NCI-H446 (cell line): ENCODE data around the gene HEPN1.

Experiments used
- DNase-seq, 2 experiments: peaks; one replicate each; lab custom pipeline; 2025; lab: John Stamatoyannopoulos, UW

Gene HEPN1

DNA sequence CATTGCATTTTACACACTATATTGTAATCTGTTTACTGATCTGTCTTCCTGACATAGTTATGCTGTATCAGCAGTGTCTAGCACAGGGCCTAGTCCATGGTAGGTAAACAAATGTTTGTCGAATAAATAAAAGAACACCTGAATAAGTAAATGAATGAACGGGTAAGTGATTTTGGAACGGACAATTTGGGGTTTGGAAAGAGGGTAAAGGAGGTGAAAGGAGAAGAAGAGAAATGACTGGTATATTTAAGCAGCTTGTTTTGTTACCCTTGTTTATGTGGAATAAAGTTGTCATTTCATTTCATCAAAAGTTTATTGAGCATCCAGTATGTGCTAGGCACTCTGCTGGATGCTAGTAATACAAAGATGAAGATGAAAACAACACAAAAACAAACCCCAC is at the start of gene HEPN1:
HEPN1 (plus strand) TSS at position 301 of the 400 bp plus-strand sequence.
- no peak for DNase-seq

DNA sequence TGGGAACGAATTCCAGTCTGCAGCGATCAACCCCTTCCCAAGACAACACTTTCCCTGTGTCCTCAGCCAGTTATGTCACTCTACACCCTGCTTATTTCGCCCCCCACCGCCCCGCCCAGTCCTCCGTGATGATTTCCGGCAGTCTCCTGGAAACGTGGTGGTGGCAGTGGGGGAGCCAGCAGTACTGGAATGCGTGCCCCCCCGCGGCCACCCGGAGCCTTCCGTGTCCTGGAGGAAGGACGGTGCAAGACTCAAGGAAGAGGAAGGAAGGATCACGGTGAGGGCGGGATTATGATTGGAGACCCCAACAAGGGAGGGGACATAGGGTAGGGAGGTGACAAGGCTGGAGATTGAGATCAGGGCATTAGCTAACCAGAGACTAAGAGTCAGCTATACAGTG is 49.7 kb upstream of the HEPN1 start:
- DNase-seq, result no peak

DNA sequence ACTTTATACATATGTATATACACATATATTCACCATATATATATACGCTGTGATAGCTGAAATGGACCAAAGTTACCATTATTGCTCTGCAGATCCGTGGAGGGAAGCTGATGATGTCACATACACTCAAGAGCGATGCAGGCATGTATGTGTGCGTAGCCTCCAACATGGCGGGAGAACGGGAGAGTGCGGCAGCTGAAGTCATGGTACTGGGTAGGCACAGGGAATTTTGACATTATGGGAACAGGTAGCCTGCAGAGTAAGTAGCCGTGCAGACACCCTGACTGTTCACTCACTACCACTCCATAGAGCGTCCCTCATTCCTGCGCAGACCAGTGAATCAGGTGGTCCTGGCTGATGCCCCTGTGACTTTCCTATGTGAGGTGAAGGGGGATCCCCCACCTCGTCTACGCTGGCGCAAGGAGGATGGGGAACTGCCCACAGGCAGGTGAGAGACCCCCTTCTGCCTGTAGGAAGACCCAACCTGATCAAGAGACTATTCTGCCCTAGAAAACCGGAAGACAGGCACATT is 49.1 kb upstream of the HEPN1 start:
- no peak for DNase-seq

DNA sequence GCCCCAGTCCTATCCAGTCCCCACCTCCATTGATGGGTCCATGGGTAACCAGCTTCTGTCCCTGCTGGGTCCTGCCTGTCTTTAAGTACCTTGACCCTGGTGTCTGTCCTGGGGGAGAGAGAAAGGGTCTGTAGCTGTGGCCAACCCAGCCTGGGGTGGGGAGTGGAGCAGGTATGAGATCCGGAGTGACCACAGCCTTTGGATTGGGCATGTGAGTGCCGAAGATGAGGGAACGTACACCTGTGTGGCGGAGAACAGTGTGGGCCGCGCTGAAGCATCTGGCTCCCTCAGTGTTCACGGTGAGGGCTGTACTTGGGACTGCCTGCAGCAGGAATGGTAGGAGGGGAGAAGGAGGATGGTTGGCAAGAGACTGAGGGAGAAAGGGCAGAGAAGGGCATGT is 48.6 kb upstream of the HEPN1 start:
- DNase-seq, result no peak

DNA sequence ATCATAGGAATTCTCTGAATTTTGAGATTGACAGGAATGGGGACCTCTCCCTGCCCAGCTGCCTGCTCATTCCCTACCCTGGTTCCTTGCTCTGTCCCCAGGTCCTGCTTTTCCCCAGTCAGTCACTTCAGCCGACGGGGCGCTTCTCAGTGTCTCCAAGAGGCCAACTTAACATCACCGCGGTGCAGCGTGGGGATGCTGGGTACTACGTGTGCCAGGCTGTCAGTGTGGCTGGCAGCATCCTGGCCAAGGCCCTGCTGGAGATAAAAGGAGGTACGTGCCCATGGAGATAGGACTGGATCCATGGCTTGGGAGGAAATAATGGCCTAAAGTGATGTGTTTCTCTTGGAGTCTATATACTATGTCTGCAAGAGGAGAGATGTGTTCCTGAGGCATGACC is 46.8 kb upstream of the HEPN1 start:
- DNase-seq, result no peak

DNA sequence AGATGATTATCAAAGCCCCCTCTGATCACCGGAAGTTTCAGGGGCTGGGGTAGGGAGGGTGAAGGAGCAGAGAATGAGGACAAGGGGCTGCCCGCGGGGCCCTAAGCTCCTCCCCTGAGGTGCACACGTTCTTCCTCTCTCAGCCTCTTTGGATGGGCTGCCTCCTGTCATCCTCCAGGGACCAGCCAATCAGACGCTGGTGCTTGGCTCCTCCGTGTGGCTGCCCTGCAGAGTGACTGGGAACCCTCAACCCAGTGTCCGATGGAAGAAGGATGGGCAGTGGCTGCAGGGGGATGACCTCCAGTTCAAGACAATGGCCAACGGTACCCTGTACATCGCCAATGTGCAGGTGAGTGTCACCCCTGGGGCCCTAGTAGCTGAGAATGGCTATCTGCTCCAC is 46.3 kb upstream of the HEPN1 start:
- no peak for DNase-seq

DNA sequence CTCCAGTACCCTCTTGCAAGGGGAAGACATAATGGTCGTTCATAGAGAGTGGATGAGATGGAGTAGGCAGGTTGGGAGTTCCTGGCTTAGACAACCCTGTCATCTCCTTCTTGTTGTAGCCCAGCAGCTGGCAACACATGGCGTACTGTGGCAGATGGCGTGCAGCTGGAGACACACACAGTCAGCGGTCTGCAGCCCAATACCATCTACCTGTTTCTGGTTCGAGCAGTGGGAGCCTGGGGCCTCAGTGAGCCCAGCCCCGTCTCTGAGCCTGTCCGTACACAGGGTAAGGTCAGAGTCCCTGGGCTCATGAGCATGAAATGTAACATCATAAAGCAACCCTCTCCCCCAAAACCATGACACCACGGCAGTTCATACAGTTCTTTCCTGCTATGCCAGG is 45.1 kb upstream of the HEPN1 start:
- no peak for DNase-seq

DNA sequence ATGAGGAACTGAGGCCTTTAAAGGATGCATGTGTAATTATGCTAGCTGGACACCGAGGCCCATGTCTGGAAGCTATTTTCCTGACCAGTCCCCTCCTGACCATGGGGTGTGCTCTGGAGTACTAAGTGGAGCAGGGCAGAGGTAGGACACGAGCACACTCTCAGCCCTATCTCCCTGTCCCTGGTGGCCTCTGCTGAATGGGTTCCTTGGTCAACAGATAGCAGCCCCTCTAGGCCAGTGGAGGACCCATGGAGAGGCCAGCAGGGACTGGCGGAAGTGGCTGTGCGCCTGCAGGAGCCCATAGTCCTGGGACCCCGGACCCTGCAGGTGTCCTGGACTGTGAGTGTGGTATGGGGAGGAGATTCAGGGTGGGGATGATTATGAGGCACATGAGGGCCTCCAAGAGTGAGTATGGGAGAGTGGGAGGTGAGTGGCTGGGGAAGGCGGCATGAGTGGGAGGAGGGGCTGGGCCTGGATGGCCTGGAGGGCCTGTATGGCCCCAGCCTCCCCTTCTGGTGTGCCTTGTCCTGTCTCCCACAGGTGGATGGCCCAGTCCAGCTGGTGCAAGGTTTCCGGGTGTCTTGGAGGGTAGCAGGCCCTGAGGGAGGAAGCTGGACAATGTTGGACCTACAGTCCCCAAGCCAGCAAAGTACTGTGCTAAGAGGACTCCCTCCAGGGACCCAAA is 44.3 kb upstream of the HEPN1 start:
- DNase-seq, result no peak

DNA sequence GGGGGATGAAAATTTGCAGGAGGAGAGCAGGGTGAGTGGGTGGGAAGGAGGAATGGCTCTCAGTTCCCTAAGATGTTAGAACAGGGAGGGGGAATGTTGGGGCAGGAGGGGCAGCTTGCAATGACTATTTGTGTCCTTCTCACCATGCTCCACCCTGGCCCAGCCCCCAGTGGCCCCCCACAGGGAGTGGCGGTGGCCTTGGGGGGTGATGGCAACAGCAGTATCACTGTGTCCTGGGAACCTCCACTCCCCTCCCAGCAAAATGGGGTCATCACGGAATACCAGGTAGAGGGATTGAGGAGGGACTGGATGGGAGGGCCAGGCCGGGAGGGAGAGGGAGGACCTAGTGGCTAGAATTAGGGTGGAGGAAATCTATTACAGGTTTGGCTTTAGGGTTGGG is 43.6 kb upstream of the HEPN1 start:
- DNase-seq, result no peak

DNA sequence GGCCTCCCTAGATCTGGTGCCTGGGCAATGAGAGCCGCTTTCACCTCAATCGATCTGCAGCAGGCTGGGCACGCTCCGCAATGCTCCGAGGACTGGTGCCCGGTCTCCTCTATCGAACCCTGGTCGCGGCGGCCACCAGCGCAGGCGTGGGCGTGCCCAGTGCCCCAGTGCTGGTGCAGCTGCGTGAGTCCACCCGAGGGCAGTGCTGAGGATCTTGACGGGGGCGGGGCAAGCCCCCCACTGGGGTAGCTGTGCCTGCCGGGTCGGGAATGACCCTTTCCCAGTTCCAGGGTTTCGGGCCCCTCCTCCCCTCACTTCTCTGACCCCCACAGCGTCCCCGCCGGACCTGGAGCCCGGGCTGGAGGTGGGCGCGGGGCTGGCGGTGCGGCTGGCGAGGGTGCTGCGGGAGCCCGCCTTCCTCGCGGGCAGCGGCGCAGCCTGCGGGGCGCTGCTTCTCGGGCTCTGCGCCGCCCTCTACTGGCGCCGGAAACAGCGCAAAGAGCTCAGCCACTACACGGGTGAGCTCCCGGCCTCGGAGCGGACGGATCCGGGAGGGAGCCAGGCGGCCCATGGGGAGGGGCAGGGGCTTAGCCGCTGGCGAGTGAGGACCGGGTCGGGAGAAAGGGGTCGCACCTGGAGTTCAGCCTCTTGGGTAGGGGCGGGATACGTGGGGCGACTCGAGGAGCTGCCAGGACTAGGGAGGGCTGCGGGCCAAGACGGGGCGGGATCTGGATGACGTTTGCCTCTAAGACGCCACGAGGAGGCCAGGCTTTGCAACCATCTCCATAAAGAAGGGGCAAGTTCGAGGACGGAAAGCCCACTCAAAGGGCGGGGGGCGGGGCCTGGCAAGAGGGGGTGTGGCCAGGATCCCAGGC is 42.9 kb upstream of the HEPN1 start:
- DNase-seq, result peak; percentile 87 to 97

DNA sequence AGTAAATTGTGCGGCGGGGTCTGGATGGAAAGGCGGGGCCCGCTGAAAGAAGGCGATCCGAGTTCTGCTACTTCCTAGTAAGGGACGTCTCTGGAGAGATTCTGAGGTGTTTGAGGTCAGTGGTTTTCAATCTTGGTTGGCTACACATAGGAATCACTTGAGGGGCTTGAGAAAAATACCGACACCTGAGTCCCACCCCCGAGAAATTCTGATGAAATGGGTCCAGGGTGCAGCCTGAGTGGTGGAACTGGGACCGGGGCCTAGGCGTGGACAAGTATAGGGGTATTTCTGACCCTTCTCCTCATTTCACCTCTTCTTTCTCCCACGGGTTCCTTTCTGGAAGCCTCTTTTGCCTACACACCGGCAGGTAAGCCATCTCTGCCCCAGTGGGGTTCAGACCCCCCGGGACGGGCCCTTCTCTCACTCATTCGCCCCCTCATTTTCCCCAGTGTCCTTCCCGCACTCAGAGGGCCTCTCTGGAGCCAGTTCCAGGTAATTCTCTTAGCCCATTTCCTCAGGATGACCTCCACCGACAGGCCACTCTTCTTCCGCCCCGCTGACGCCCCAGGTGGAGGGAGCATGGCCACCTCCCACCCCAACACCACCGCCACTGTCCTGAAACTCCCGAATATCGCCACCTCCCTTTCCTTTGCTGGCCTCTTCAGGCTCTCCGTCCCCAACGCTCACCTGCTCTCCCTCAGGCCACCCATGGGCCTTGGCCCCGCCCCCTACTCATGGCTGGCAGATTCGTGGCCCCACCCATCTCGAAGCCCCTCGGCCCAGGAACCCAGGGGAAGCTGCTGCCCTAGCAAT is 42.0 kb upstream of the HEPN1 start:
- no peak for DNase-seq

DNA sequence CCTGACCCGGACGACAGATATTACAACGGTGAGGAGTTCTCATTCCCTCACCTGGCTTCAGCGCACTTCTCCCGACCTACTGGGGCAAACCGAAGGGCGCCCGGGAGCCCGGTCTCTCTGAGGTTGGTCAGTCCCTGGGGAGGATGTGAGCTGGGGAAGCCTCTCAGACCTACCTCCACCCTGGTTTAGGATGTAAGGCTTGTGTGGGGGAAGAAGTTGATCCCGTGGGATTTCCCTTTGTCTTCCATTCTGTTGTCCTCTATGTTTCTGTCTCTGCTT is 41.5 kb upstream of the HEPN1 start:
- DNase-seq, result no peak

DNA sequence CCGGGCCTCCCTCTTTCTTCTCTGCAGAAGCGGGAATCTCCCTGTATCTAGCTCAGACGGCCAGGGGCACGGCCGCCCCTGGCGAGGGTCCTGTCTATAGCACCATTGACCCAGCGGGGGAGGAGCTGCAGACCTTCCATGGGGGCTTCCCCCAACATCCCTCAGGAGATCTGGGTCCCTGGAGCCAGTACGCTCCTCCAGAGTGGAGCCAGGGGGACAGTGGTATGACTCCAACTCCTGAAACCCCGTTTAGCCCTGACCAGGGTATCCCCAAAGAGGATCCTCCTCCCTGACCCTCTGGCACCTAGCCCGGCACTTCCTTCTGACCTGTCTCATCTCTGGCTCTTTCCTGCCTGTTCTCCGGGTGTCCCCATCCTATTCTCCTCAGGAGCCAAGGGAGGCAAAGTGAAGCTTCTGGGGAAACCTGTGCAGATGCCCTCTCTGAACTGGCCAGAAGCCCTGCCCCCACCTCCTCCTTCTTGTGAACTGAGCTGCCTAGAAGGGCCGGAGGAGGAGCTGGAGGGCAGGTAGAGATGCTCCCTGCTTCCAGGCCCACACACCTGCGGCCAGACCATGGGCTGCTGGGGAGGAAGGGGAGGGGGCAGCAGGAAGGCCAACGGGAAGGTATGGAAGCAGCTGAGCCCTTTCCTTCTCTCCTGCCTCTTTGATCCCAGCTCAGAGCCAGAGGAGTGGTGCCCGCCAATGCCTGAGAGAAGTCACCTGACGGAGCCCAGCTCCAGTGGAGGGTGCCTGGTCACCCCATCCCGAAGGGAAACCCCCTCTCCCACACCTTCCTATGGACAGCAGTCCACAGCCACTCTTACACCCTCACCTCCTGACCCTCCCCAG is 40.9 kb upstream of the HEPN1 start:
- no peak for DNase-seq

DNA sequence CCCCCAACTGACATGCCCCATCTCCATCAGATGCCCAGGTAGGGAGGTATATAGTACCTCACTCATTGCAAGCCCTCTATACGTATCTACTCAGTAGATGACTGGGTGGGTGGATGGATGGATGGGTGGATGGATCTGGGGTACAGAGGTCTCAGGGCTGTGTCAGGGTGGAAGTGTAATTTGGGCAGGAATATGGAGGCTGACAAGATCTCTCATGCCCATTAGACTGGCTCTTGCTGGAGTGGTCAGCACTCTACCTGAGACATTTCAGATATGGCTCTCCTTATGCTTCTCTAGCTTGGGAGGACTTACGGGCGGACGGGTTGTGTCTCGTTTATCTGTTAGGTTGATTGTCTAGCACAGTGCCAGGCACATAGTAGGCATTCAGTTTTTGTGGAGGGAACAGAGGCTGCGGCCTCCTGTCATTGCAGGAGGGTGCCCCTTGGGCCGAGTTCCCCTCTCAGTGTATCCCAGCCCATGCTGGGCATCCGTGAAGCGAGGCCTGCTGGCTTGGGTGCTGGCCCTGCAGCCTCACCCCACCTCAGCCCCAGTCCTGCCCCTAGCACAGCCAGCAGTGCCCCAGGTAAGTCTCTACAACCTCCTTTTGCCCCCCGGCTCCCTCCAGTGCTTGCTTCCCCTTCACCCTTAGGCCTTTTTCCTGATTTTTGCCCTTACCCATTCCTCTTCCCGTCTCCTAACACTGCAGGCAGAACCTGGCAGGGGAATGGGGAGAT is 40.1 kb upstream of the HEPN1 start:
- DNase-seq, result no peak

DNA sequence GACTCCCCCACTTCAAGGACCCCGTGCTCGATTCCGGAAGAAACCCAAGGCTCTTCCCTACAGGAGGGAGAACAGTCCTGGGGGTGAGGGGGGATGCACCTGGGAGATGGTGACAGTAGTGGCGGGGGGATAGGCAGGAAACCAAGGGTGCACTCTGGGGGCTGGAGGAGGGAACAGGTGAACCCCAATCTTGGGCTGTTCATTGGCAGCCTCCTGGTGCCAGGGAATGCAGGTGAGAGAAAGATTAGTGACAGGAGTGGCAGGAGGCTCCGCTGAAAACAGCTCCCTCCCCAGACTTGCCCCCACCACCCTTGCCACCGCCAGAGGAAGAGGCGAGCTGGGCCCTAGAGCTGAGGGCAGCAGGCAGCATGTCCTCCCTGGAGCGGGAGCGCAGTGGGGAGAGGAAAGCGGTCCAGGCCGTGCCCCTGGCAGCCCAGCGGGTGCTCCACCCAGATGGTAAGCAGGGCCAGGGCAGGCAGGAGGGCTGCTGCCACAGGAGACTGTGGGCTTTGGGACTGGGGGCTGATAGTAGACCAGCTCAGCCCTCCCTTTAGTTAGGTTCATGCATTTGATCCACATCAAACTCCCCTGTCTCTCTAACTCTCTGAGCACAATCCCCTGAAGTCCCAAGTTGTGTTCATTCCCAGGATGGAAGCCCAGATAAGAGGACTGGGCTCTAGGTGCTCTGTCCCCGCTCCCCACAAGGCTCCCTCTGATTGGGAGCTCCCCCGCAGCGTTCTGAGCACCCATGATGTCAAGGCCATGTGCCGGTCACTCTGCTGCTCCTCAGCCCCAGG is 39.4 kb upstream of the HEPN1 start:
- DNase-seq, result no peak

DNA sequence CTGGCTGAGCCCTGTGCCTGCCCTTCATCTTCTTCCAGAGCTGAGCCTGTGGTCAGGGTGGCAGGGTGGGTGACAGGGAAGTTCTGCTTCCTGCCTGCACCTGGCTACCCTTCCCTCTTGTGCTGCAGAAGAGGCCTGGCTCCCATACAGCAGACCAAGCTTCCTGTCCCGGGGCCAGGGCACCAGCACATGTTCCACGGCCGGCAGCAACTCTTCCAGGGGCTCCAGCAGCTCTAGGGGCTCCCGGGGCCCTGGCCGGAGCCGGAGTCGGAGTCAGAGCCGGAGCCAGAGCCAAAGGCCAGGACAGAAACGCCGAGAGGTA is 38.8 kb upstream of the HEPN1 start:
- no peak for DNase-seq

DNA sequence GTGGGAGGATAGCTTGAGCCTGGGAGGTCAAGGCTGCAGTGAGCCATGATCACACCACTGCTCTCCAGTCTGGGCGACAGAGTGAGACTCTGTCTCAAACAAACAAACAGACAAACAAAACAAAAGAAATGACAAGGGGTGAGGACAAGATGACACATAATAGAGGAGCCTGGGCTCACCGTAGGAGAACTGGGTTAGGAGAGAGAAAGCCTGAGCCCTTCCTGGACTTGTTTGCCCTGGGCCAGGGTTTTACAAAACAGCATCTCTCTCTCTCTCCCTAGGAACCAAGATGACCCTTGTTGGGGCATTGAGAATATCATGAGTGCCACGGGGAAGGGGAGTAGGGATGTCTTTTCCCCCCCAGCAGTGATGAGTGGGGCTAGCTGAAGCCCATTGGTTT is 38.1 kb upstream of the HEPN1 start:
- DNase-seq, result no peak

DNA sequence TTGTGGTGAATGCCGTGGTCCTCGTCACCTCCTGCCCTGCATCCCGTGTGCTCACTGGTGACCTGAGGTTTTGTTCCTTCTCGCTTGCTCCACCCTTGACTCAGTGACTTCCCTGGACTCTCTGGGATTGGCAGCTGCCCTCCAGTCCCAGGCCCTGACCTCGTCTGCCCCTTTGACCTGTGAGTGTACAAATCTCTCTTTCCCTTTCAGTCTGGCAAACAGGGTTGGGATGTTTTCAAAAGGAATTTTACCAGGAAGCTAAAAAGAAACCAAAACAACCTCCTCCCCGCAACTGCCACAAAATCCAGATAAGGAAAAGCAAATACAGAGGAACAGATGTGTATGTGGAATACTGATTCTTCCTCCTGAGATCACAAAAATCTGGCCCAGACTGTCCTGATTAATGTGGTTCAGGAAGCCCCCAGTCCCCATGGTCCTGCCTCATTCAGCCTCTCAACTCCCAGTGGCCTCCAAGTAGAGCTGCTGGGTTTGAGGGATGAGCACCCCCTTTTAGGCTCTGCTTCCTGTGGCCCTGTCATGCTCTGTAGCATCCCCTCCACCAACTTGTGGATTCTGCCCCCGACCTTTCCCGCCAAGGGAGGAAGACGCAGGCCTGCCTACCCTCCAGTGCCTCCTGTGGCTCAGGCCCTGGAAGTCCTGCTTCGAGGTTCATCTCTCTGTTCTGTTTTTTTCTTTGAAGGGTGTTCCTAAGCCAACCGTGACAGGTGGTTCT is 36.5 kb upstream of the HEPN1 start:
- no peak for DNase-seq

DNA sequence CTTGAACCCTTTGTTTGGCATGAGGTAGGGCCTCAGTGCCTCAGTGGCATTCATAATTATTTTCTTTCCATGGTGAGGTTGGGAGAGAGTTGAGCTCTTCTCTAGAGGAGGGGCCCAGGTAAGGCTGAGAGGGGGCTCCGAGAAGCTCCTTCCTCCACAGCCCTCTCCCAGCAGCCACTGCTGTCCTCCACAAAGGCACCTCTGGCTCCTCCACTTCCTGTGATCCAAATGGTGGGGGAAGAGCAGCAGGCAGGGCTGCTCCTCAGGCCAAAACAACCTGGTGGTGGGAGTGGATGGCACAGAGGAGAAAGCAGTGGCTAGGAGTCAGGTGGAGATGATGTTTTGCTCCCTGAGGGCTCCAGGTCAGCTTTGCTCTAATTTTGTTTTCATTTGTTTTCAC is 34.7 kb upstream of the HEPN1 start:
- DNase-seq, result no peak
